Activated T-cell treated with anti-CD3 and anti-CD28 coated beads, Interleukin-2, amount 50 U/mL, for 48 hours (primary cell): ENCODE data around the gene MARCHF9.

ENCODE experiments used
- DNase-seq, 2 experiments: peaks; one replicate each; pipeline ENCODE4 v3.0.0-alpha.2; 2020

MARCHF9 gene

GRCh38 chr12:57755194-57755453 is 221 bp downstream of the MARCHF9 start:
- DNase-seq, result no peak

- peak in 1 of 2 experiments; percentile 51 for DNase-seq
Measured at GRCh38 chr12:57755454-57756372, 810 bp downstream of the MARCHF9 start.

- peak; percentile 79 to 84 for DNase-seq
Measured at GRCh38 chr12:57756406-57757341, 1.8 kb downstream of the MARCHF9 start.

- DNase-seq, result no peak
Measured at GRCh38 chr12:57757771-57758170, 2.9 kb downstream of the MARCHF9 start.

- DNase-seq, result no peak
Measured at GRCh38 chr12:57758552-57759359, 3.9 kb downstream of the MARCHF9 start.

GRCh38 chr12:57759360-57759980 is 4.6 kb downstream of the MARCHF9 start:
- peak in 1 of 2 experiments; percentile 45 for DNase-seq

- no peak for DNase-seq
Measured at GRCh38 chr12:57760347-57760982, 5.6 kb downstream of the MARCHF9 start.

GRCh38 chr12:57761391-57761998 is 6.6 kb downstream of the MARCHF9 start:
- DNase-seq, result no peak

GRCh38 chr12:57762463-57762862 is 7.6 kb downstream of the MARCHF9 start:
- DNase-seq, result no peak

GRCh38 chr12:57763881-57764661 is 9.2 kb downstream of the MARCHF9 start:
- no peak for DNase-seq

GRCh38 chr12:57764662-57765002 is 9.7 kb downstream of the MARCHF9 start:
- DNase-seq, result no peak

- DNase-seq, result peak; percentile 78 to 79
Measured at GRCh38 chr12:57765003-57765697, 10.2 kb downstream of the MARCHF9 start.

GRCh38 chr12:57765698-57766463 is 11.0 kb downstream of the MARCHF9 start:
- DNase-seq, result no peak

GRCh38 chr12:57766464-57767304 is 11.8 kb downstream of the MARCHF9 start, which contains the start of gene CYP27B1:
CYP27B1 (minus strand) TSS chr12:57767078; CDS start chr12:57767041, 37 bp downstream.
- peak; percentile 47 to 54 for DNase-seq

GRCh38 chr12:57767305-57767698 is 12.4 kb downstream of the MARCHF9 start:
- no peak for DNase-seq

- no peak for DNase-seq
Measured at GRCh38 chr12:57767876-57768275, 13.0 kb downstream of the MARCHF9 start.

GRCh38 chr12:57769594-57769993 is 14.7 kb downstream of the MARCHF9 start:
- DNase-seq, result no peak

- no peak for DNase-seq
Measured at GRCh38 chr12:57770734-57771133, 15.8 kb downstream of the MARCHF9 start.
